PC-3 (cell line): ENCODE measurements around the gene FOXP1.

Experiments used
- CTCF ChIP-seq: fragments of 300-600 bp; sonication (generic); conservative IDR thresholded peaks from 2 replicates; pipeline ENCODE4 v1.5.1; 2017; ENCODE audit warnings: antibody characterized with exemption, low read depth, mild to moderate bottlenecking, low read length
- EZH2 ChIP-seq: fragments of 300-600 bp; sonication (generic); IDR thresholded peaks from one replicate; pipeline ENCODE4 v1.6.1; 2017; ENCODE audit warnings: antibody characterized with exemption, mild to moderate bottlenecking, low read length; ENCODE audit not compliant: unreplicated experiment

- no peak for TF ChIP-seq CTCF
- TF ChIP-seq EZH2 = no peak
Measured at GRCh38 chr3:71444861-71445259, 138.7 kb downstream of the FOXP1 start.
